SK-N-SH (cell line): ENCODE data around the gene YOD1.

Experiments
- CTCF ChIP-seq: fragments of 200-600 bp; sonication (generic); IDR thresholded peaks from 2 replicates; pipeline ENCODE4 v1.6.1; 2017; ENCODE audit warnings: antibody characterized with exemption, mild to moderate bottlenecking, moderate library complexity
- EP300 ChIP-seq, 2 experiments: IDR thresholded peaks; 2 replicates each; pipeline versions ENCODE4 v1.4.0 to v1.6.1; 2012; ENCODE audit warnings: borderline replicate concordance in 1 of 2, low read depth in 1 of 2, low read length in 1 of 2
- EZH2phosphoT487 ChIP-seq: fragments of 200-600 bp; sonication (generic); IDR thresholded peaks from 2 replicates; pipeline ENCODE4 v1.6.1; 2017; ENCODE audit warnings: low read depth, mixed run types, mild to moderate bottlenecking, antibody characterized with exemption, moderate library complexity, borderline replicate concordance
- FOXM1 ChIP-seq: IDR thresholded peaks from 2 replicates; pipeline ENCODE4 v1.4.0; 2012; ENCODE audit warnings: low read depth, mild to moderate bottlenecking
- PBX3 ChIP-seq: IDR thresholded peaks from 2 replicates; pipeline ENCODE4; 2012
- RAD21 ChIP-seq: IDR thresholded peaks from 2 replicates; pipeline ENCODE4 v1.6.1; 2012; ENCODE audit warnings: mild to moderate bottlenecking, low read length
- RCOR1 ChIP-seq: fragments of 150-350 bp; IDR thresholded peaks from 2 replicates; pipeline ENCODE4 v1.6.1; 2017; ENCODE audit warnings: antibody characterized with exemption, low read length
- REST ChIP-seq: IDR thresholded peaks from 2 replicates; pipeline ENCODE4 v1.6.1; 2012; ENCODE audit warnings: mild to moderate bottlenecking, low read depth, low read length, moderate library complexity
- RXRA ChIP-seq: IDR thresholded peaks from 2 replicates; pipeline ENCODE4 v1.4.0; 2012; ENCODE audit warnings: low read depth, mild to moderate bottlenecking, borderline replicate concordance
- SMC3 ChIP-seq: IDR thresholded peaks from 2 replicates; pipeline ENCODE4 v1.6.1; 2012; ENCODE audit warnings: low read depth, low read length, improper control_type of control experiment
- TAF1 ChIP-seq: IDR thresholded peaks from 2 replicates; pipeline ENCODE4 v1.6.1; 2012; ENCODE audit warnings: low read depth, mild to moderate bottlenecking, low read length, moderate library complexity, borderline replicate concordance
- USF1 ChIP-seq: IDR thresholded peaks from 2 replicates; pipeline ENCODE4 v1.4.0; 2012; ENCODE audit warnings: low read depth, borderline replicate concordance
- YY1 ChIP-seq: IDR thresholded peaks from 2 replicates; pipeline ENCODE4 v1.4.0; 2012; ENCODE audit warnings: low read depth, mild to moderate bottlenecking
- TF ChIP-seq, protein P1 (sequence below): fragments of 150-350 bp; IDR thresholded peaks from 2 replicates; pipeline ENCODE4 v1.6.1; 2017; ENCODE audit warnings: antibody characterized with exemption, low read length, low read depth, borderline replicate concordance

GRCh38 chr1:207071426-207071825 is 20.4 kb upstream of the YOD1 start:
- TF ChIP-seq REST (no peak), TAF1 (no peak), FOXM1 (no peak), CTCF (no peak), EZH2phosphoT487 (no peak), YY1 (no peak), SMC3 (no peak), RCOR1 (no peak), RXRA (no peak), PBX3 (no peak), RAD21 (no peak), EP300 (IDR thresholded peaks at IDR 0.05; ENCODE audit: borderline replicate concordance in 1 of 2, low read depth in 1 of 2, low read length in 1 of 2) (no peak), USF1 (no peak)
- TF ChIP-seq, protein P1, sequence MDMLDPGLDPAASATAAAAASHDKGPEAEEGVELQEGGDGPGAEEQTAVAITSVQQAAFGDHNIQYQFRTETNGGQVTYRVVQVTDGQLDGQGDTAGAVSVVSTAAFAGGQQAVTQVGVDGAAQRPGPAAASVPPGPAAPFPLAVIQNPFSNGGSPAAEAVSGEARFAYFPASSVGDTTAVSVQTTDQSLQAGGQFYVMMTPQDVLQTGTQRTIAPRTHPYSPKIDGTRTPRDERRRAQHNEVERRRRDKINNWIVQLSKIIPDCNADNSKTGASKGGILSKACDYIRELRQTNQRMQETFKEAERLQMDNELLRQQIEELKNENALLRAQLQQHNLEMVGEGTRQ: no peak
